NB4 (cell line): ENCODE measurements around the gene FAHD1.

Source experiments
- CTCF ChIP-seq: IDR thresholded peaks from one replicate; pipeline ENCODE4 v1.5.1; 2012; ENCODE audit warnings: low read depth, low read length
- MYC ChIP-seq: IDR thresholded peaks from 2 replicates; pipeline ENCODE4 v1.6.1; 2011; ENCODE audit warnings: low read depth, low read length
- POLR2A ChIP-seq: IDR thresholded peaks from 2 replicates; pipeline ENCODE4 v1.6.1; 2011; ENCODE audit warnings: mild to moderate bottlenecking; ENCODE audit not compliant: insufficient read length; ENCODE audit errors: extremely low read depth
- TF ChIP-seq, protein P1 (sequence below): IDR thresholded peaks from 2 replicates; pipeline ENCODE4 v1.6.1; 2011; ENCODE audit warnings: low read depth, low read length

DNA sequence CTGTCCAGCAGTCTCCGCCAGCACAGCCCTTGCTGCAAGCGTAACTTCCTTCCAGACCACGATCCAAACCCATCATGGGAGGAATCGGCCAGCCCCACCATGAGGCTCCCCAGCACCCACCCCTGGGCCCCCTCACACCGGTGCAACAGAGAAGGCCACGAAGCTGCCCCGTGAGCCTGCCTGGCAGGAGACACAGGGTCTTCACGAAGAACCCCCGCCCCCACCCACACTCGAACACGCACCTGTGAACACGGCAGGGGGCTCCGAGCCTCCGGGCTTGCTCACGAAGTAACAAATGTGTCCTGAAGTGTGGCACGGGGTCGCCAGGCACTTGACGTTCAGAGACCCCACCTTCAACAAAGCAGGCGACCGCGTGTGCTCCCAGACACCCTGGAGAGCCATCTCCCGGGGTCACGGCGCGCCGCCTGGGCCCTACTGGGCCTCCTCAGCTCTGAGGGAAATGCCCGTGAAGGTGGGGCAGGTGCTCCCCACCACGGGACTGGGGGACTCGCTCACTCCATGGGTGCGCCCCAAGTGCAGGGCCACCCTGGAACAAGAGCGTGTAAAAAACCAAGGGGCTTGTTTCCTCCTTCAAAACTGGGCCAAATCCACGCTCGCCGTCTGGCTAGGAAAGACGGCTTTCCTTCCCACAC is 8.0 kb upstream of the FAHD1 start:
- TF ChIP-seq CTCF: no peak
- no peak for TF ChIP-seq POLR2A
- no peak for TF ChIP-seq MYC
- TF ChIP-seq, protein P1, sequence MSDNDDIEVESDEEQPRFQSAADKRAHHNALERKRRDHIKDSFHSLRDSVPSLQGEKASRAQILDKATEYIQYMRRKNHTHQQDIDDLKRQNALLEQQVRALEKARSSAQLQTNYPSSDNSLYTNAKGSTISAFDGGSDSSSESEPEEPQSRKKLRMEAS: no peak
